Heart right ventricle (tissue), 16 donors: Measurements from ENCODE around the gene PPM1L. TPM values are rescaled to one million over a fixed set of nuclear protein-coding genes. Genes with fewer than 3 reads are reported as not detected.

Source experiments
- ATAC-seq, 8 donors: fragments of 200-7000 bp; cut with Tn5 transposase; one replicate each; pipeline ENCODE4 v1.9.1; 2020; ENCODE audit warnings: mild to moderate bottlenecking in 8 of 8, moderate library complexity in 8 of 8, moderate number of reproducible peaks in 1 of 8
- DNase-seq, 2 donors: peaks; one replicate each; pipeline ENCODE4 v3.0.0-alpha.2; 2020
- H3K27ac ChIP-seq, 10 donors: fragments of 200-600 bp; sonication (generic) in 2 of 10; one replicate each; pipeline versions ENCODE4 v1.5.0 to v1.8.0; 2020 to 2022; ENCODE audit warnings: mild to moderate bottlenecking in 3 of 10
- H3K27me3 ChIP-seq, 7 donors: fragments of 200-600 bp; one replicate each; pipeline ENCODE4 v1.8.0; 2021 to 2022; ENCODE audit warnings: mild to moderate bottlenecking in 2 of 7
- H3K36me3 ChIP-seq, 9 donors: fragments of 200-600 bp; sonication (generic) in 1 of 9; one replicate each; pipeline versions ENCODE4 v1.5.0 to v1.8.0; 2020 to 2022; ENCODE audit warnings: mild to moderate bottlenecking in 2 of 9
- H3K4me1 ChIP-seq, 9 donors: fragments of 200-600 bp; sonication (generic) in 1 of 9; one replicate each; pipeline versions ENCODE4 v1.5.0 to v1.8.0; 2020 to 2022; ENCODE audit warnings: mild to moderate bottlenecking in 4 of 9
- H3K4me3 ChIP-seq, 10 donors: fragments of 200-600 bp; sonication (generic) in 2 of 10; one replicate each; pipeline versions ENCODE4 v1.5.0 to v1.8.0; 2020 to 2022; ENCODE audit warnings: mild to moderate bottlenecking in 7 of 10, moderate library complexity in 2 of 10
- H3K9me3 ChIP-seq, 11 donors: fragments of 200-600 bp in 10 of 11; sonication (generic) in 2 of 11; one replicate each; pipeline versions ENCODE4 v1.5.0 to v1.8.0; 2013 to 2022; ENCODE audit warnings: mild to moderate bottlenecking in 2 of 11, control low read depth in 1 of 11, moderate library complexity in 1 of 11
- CTCF ChIP-seq, 9 donors: fragments of 200-600 bp; sonication (generic) in 2 of 9; IDR thresholded peaks; one replicate each; pipeline versions ENCODE4 v1.5.0 to v1.8.0; 2021 to 2022; ENCODE audit warnings: antibody characterized with exemption in 9 of 9, mild to moderate bottlenecking in 5 of 9, moderate library complexity in 1 of 9
- WGBS, 2 donors: extraction: QIAGEN DNeasy Blood & Tissue Kit; methylation state at CpG; one replicate each; pipeline ENCODE4 v1.1.7; 2013; ENCODE audit warnings: inconsistent platforms in 1 of 2; 5-methylcytosine and 5-hydroxymethylcytosine counted together
- intact Hi-C, 10 donors: fragments of 100-400 bp; cut with DNase I; formaldehyde crosslinking; loops; one replicate each; pipeline versions ENCODE4 v1.11.1 to v1.14.2; 2022
- polyA plus RNA-seq, 2 donors: library from polyadenylated mRNA; stranded (reverse); fragments of 200-250 nt; gene quantifications; one replicate each; pipeline ENCODE4 v1.2.3, GENCODE V29; 2013
- total RNA-seq, 10 donors: library from RNA; stranded (reverse); fragmentation: NEBNext Ultra II Directional in 3 of 10; extraction: Animal tissue kit (Norgen Biotek cat#: 25700) in 3 of 10; gene quantifications; one replicate each; pipeline versions ENCODE4 v1.2.1 to v1.2.4, GENCODE V29; 2021 to 2023
- donor health status: Arrhythmogenic right ventricular cardiomyopathy.
- donor health status: ischemic (EF 13 %, LVEDD 7.1; RV severe dilation, severe dysfunction).
- donor health status: healthy with polysubstance abuse.
- donor health status: DM: no; HTN: yes; CAD: no.
- donor health status: DM: no; HTN: no; CAD: no.
- donor health status: ischemic (EF 25% LVEDD 6.9; RV normal size, moderate dysfunction).
- donor health status: ischemic (EF 25% LVEDD 5.7; RV mildly dilated, moderate dysfunction).
- donor health status: healthy.
- donor health status: DM: yes; HTN: yes; CAD: no.
- donor health status: Ischemic cardiomyopathy.
- donor health status: ischemic (EF 35%, LVEDD 5.7; RV mildly dilated, moderate dysfunction).
- donor health status: nonischemic (EF 11% LVEDD 7.7; RV severe dilation, severe dysfunction).
- donor health status: DM: yes; HTN: yes; CAD: no.
- donor health status: PGD.
- donor health status: ischemic (EF 29% LVEDD 5.4; RV normal size, mild dysfunction).
- donor health status: nonischemic (EF 23%, LVEDD 6.1; RV moderate dilation, normal function).

PPM1L gene
- total and polyA plus RNA-seq, 12 donors, result 4.4 to 55.5 (median 37.7) TPM

GRCh38 chr3:160747422-160747821, 8.6 kb upstream of the PPM1L start:
- TF ChIP-seq CTCF (IDR thresholded peaks at IDR 0.05), result no peak
- whole genome bisulfite sequencing, 2 donors, result 38 to 57% methylated on average over 1 of the region's 1 CpG
- Histone ChIP-seq H3K9me3 (no peaks in the 10 kb centered on the region), H3K4me1 (peaks cover 0 to 19% (median 7%) of the 10 kb centered on the region in 9 donors), H3K27me3 (no peaks in the 10 kb centered on the region), H3K4me3 (peak overlapping the region in 1 of 10 donors; percentile 9), H3K27ac (no peak overlapping the region), H3K36me3 (no peaks in the 10 kb centered on the region)
- intact Hi-C loops, result no loop called here
- ATAC-seq (no peak), DNase-seq (no peak)

- intact Hi-C loops, result no loop called here
- TF ChIP-seq CTCF (IDR thresholded peaks at IDR 0.05), result no peak
- H3K9me3 ChIP-seq, result no peaks in the 10 kb centered on the region
- H3K36me3 ChIP-seq, result no peaks in the 10 kb centered on the region
- DNase-seq (no peak), ATAC-seq (no peak)
- 71 to 80% methylated on average over 2 of the region's 2 CpGs for WGBS, 2 donors
- H3K27me3 ChIP-seq, result no peaks in the 10 kb centered on the region
- H3K27ac ChIP-seq, result no peak overlapping the region
- no peak overlapping the region for H3K4me3 ChIP-seq
- H3K4me1 ChIP-seq, result peaks cover 0 to 25% (median 10%) of the 10 kb centered on the region in 9 donors
Observed at GRCh38 chr3:160748231-160748630, 7.8 kb upstream of the PPM1L start.

GRCh38 chr3:160748787-160749186, 7.2 kb upstream of the PPM1L start:
- intact Hi-C loops, result no loop called here
- no peaks in the 10 kb centered on the region for H3K36me3 ChIP-seq
- H3K4me1 ChIP-seq, result peaks cover 0 to 31% (median 16%) of the 10 kb centered on the region in 9 donors
- ATAC-seq (no peak), DNase-seq (no peak)
- no peak for TF ChIP-seq CTCF (IDR thresholded peaks at IDR 0.05)
- H3K27ac ChIP-seq, result no peak overlapping the region
- H3K4me3 ChIP-seq, result no peak overlapping the region
- no peaks in the 10 kb centered on the region for H3K27me3 ChIP-seq
- no peaks in the 10 kb centered on the region for H3K9me3 ChIP-seq
- WGBS, 2 donors, result 88 to 91% methylated on average over 1 of the region's 1 CpG

- no peak for TF ChIP-seq CTCF (IDR thresholded peaks at IDR 0.05)
- Histone ChIP-seq H3K27me3 (no peaks in the 10 kb centered on the region), H3K27ac (peak overlapping the region in 7 of 10 donors; percentile 92 to 96 (median 94)), H3K4me3 (peak overlapping the region in 9 of 10 donors; percentile 85 to 97 (median 90)), H3K36me3 (no peaks in the 10 kb centered on the region), H3K4me1 (peaks cover 0 to 40% (median 35%) of the 10 kb centered on the region in 9 donors), H3K9me3 (no peaks in the 10 kb centered on the region)
- intact Hi-C loops, result loop anchor here in 5 of 10 donors (2.0 to 10.0 kb wide), 3 partner anchors 189 to 471 kb away; partner anchors contain the start of genes KPNA4 (in 4 of the 5) and NMD3 (in 2 of the 5)
- DNase-seq, result no peak
- ATAC-seq, result no peak
- WGBS, 2 donors, result 23 to 33% methylated on average over 2 of the region's 2 CpGs
Observed at GRCh38 chr3:160753953-160754352, 2.1 kb upstream of the PPM1L start.
